NCI-H187 (cell line): ENCODE data around the gene FAM76B.
"Not testable (repeated sequence)": the region's sequence is repeated elsewhere in the genome, so short reads cannot be mapped to it uniquely, and the experiment has no call there.

Experiments used
- DNase-seq, 2 experiments: peaks; one replicate each; lab custom pipeline; 2025; lab: John Stamatoyannopoulos, UW

Gene FAM76B

DNA sequence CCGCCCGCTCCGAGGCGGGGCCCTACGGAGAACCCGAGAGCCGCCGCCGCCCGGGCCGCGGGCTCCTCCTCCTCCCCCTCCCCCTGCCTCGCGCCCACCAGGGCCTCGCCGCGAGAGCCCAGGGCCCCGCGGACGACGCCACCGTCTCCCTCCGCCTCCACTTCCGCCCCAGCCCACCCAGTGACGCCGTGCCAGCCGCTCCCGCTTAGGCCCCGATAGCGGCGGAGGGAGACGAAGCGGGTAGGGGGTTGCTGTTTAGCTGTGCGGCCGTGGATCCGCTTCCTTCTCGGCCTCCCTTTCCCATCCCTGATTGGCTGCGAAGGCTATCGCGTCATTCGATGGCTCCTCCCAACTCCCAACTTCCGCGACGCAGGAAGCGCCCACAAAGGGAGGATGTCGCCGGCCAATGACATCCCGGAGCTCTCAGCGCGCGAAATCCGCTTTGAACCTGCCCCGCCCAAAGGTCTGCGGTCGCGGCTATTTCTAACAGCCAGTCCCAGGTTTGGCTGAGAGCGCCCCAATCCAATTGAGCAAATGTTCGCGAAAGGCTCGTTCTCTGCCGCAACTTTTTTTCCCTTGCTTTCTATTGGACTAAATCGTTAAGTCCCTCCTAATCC lies at the start of gene FAM76B:
TSS of gene FAM76B (minus strand) at position 277 of the 617 bp plus-strand sequence. CDS start 304 bp downstream, outside the sequence.
- peak; percentile 93 to 96 for DNase-seq

DNA sequence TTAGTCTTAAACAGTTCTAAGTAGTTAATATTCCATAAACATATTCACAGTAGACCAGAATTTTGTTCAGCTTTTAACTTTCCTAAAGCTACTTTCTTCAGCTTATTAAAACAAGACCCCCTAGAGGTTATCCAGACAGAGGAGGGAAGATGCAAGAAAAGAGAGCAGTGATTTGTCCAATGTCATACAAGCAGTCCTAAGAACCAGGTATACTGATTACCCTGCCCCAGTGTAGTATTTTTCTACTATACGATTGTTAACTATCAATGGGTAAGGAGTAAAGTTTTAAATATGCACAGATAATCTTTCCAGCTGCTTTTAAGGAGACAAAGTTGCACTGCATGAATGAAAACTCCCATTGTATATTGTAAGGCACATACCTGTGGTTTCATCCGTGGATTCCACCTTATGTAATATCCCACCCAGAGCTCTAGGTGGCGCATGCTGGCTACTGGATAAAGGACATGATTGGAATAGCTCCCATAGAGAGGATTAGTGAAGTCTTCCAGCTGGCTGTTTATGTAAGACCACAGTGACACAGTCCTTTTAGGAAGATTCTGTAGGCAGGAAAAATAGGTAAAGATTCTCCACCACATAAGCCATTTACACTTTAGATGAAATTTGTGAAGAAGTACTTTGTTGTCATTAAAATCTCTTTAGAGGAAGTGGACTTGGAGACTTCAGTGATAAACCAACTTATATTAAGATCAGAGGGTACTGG lies 46.3 kb upstream of the FAM76B start:
- DNase-seq = peak in 1 of 2 experiments; percentile 11

DNA sequence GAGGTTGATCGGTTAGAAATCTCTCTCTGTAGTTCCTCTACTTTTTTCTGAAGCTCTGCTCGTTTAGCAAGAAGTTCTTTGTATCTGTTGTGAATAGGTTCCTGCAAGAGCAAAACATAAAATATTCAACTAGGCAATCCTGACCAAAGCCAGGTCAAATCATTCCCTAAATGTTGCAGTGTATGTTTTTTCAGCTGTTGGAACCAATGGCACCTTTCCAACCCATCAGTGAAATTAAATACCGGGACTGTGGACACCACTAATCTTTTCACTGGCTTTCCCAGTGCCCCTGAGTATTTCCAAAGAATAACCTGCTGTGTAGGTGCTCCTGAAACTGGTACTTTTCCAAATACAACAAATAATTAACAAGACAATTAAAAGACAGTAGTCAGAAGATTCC lies 45.8 kb upstream of the FAM76B start:
- DNase-seq = no peak

DNA sequence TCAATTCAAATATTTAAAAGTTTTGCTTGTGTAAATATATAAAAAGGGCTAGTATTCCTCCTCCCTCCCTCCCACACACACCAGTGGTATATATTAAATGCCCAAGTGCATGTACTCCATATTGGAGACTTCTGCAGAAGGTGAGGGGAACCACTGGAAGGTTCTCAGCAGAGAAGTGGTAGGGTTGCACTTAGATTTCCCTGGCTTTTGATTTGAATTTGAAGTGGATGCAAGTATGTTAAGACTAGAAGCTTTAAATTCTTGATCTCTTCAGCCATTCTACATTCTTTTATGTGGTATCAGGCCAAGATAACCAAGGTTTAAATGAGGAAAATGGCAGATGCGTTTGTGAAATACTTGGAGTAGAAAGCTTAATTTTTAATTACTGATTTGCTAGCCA lies 43.8 kb upstream of the FAM76B start:
- no peak for DNase-seq

DNA sequence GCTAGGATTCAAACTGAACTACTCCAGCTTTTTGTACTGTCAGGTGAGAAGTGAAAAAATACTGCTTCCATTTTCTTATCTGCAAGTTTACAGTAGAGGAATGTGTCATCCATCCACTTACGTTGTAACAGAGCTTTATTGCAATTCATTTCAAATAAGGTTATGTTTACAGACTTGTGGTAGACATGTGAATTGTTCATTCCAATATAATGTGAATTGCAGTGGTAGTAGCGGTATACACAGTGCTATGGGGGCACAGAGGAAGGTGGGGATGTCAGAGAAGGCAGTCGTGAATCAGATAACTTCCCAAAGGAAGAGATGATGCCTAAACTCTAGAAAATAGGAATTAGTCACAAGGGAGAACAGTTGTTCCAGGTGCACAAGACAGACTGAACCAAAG lies 43.2 kb upstream of the FAM76B start:
- no peak for DNase-seq

- no peak for DNase-seq
Measured at GRCh38 chr11:95831198-95831883, 41.8 kb upstream of the FAM76B start.

- DNase-seq = no peak
Measured at GRCh38 chr11:95829580-95830259, 40.1 kb upstream of the FAM76B start.

- no peak for DNase-seq
Measured at GRCh38 chr11:95827696-95828095, 38.1 kb upstream of the FAM76B start.

DNA sequence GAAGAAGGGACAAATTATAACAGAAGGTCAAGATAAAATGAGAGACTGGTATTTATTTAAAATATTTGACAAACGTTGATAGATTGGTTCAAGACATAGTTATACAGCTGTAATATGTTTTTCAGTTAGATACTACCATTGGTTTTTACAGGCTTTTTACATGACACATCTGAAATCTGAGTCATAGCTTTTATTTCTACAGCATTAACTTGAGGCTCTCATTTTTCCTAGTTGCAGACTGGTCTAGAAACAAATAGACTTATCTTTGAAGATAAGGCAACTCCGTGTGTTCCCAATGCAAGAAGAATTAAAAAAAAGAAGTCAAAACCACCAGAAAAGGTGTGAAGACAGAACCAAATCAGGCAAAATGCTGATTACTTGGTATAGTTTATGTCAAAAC lies 32.1 kb upstream of the FAM76B start:
- no peak for DNase-seq

- no peak for DNase-seq
Measured at GRCh38 chr11:95816037-95816436, 26.5 kb upstream of the FAM76B start.

DNA sequence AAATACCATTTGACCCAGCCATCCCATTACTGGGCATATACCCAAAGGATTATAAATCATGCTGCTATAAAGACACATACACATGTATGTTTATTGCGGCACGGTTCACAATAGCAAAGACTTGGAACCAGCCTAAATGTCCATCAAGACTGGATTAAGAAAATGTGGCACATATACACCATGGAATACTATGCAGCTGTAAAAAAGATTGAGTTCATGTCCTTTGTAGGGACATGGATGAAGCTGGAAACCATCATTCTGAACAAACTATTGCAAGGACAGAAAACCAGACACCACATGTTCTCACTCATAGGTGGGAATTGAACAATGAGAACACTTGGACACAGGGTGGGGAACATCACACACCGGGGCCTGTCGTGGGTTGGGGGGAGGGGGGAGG lies 21.5 kb upstream of the FAM76B start:
- DNase-seq = not testable (repeated sequence)

DNA sequence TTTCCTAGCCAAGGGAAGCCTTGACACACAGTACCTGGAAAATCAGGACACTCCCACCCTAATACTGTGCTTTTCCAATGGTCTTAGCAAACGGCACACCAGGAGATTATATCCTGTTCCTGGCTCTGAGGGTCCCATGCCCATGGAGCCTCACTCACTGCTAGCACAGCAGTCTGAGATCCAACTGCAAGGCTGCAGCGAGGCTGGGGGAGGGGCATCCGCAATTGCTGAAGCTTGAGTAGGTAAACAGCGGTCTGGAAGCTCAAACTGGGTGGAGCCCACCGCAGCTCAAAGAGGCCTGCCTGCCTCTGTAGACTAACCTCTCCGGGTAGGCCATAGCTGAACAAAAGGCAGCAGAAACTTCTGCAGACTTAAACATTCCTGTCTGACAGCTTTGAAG lies 16.9 kb upstream of the FAM76B start:
- DNase-seq = not testable (repeated sequence)

GRCh38 chr11:95805869-95806268 lies 16.3 kb upstream of the FAM76B start:
- DNase-seq = no peak

DNA sequence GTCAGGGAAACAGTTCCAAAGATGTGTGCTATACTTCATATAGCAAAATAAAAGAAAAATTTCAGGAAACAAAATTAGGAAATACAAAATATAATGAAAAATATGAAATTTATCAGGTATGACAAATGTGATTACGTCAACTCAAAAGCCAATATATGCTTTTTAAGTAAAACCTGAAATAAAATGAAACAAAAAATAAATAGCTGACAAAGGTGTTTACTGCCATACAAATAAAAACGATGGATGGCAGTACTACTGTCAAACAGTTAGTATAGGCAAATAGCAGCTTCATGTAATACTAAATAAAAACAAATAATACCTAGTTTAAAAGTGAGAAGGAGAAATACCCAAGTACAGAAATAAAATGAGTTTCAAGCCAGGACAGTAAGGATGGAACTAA lies 14.4 kb upstream of the FAM76B start:
- no peak for DNase-seq

GRCh38 chr11:95802806-95803205 lies 13.2 kb upstream of the FAM76B start:
- no peak for DNase-seq

GRCh38 chr11:95800438-95800837 lies 10.9 kb upstream of the FAM76B start:
- no peak for DNase-seq

DNA sequence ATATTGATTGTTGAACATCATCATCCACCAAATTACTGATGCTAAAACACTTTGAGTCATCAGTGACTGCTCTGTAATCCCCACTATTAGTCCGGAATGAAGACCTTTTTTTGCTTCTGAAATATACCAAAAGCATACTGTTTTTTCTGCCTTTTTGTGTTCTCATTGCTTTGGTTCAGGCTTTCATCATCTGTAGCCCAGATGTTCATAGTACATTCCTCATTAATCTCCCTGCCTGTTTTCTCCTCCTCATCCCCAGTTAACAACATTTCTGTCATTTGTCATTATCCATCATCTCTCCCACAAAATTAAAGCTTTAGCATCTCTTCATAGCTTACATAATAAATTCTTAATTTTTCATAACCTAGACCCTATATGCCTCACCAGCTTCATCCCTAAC lies 10.0 kb upstream of the FAM76B start:
- DNase-seq = no peak

- no peak for DNase-seq
Measured at GRCh38 chr11:95796501-95796900, 6.9 kb upstream of the FAM76B start.

GRCh38 chr11:95795627-95796295 lies 6.2 kb upstream of the FAM76B start:
- DNase-seq = no peak

DNA sequence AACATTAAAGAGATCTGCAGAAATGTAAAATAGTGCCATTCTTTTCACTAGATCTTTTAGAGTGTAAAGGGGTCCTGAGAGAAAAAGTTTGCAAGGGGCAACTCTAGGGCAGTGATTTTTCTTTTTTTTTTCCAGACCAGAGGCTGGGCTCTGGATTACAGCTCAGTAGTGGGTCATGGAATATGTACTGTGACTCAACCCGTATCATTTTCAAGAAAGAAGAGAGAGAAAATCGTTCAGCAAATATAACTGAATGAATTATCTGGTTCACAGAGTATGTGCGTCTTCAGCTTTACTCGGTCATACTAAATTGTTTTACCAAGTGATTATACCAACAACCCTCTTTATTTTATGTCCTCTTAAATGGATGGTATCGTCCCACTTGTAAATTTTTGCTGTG lies 4.5 kb upstream of the FAM76B start:
- DNase-seq = no peak

DNA sequence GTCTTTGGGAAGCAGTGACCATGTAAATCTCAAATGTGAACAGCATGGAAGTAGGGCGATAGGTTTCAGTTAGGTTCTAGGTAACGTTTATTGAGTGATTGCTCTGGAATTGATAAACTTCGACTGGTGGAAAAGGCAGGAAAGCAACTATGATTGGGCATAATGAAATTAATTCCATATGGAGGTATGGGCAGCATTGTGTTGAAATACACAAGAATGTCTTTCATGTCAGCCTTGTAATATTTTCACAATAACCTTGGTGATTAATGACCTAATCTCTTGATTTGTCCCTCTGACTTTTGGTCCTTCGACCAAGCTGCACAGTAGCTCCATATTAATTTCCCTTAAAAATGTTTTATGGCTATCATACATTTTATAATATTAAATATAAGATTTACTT lies 3.5 kb upstream of the FAM76B start:
- DNase-seq = no peak

DNA sequence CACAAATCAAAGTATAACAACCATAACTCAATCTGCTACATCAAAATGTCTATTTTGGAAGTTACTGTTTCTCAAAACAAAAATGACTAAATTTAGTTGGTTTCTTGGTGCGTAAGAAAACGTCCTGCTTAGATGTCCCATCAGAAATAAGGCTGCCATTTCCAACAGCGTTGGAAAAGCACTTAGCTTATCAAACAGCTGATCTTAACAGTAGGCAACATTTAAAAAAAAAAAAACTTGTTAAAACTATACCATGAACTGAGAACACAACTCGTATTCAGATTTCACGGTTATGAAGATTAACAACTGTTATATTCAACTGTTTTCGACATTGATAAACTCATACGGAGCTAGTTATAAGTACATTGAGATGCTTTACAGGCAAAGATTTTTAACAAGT lies 3.1 kb upstream of the FAM76B start:
- no peak for DNase-seq
